Naive thymus-derived CD4-positive, alpha-beta T cell (primary cell): ENCODE results near the gene TAGLN. TPM values are rescaled to one million over a fixed set of nuclear protein-coding genes. Genes with fewer than 3 reads are reported as not detected.
A peak's percentile ranks its signal among the peaks of the same experiment; 100 is the strongest.

Experiments used
- ATAC-seq: fragments of 150-1000 bp; cut with Tn5 transposase; 2 replicates; pipeline ENCODE4 v1.10.0; 2021; ENCODE audit warnings: mild to moderate bottlenecking, moderate library complexity
- CTCF ChIA-PET: fragments of 350-600 bp; sonication (Branson Sonifier 250); formaldehyde crosslinking; loops from one replicate; lab custom pipeline; 2021; ENCODE audit warnings: antibody characterized with exemption; lab: Charles Lee
- POLR2A ChIA-PET: fragments of 350-600 bp; sonication (Branson Sonifier 250); formaldehyde crosslinking; loops from one replicate; lab custom pipeline; 2021; ENCODE audit warnings: antibody characterized with exemption, inconsistent platforms; lab: Charles Lee
- DNase-seq, 9 donors: peaks; one replicate each; pipeline versions ENCODE4 v3.0.0 to v3.0.0-alpha.2; 2020 to 2022; ENCODE audit warnings: mixed read lengths in 1 of 9
- H3K27ac ChIP-seq: one replicate; pipeline ENCODE4 v1.7.0; 2013; ENCODE audit warnings: mild to moderate bottlenecking, low read depth, low read length, moderate library complexity
- H3K27me3 ChIP-seq, 2 donors: one replicate each; pipeline ENCODE4 v1.7.0; 2013; ENCODE audit warnings: low read length in 2 of 2, mild to moderate bottlenecking in 2 of 2, moderate library complexity in 2 of 2; ENCODE audit not compliant: control insufficient read depth in 2 of 2, insufficient read depth in 2 of 2
- H3K36me3 ChIP-seq, 3 experiments: 1 replicate in 2 of 3; 2 replicates in 1 of 3; pipeline ENCODE4 v1.7.0; 2013; ENCODE audit warnings: low read length in 3 of 3, mild to moderate bottlenecking in 3 of 3, moderate library complexity in 1 of 3; ENCODE audit not compliant: insufficient read depth in 3 of 3, control insufficient read depth in 2 of 3
- H3K4me1 ChIP-seq, 2 donors: one replicate each; pipeline ENCODE4 v1.7.0; 2013; ENCODE audit warnings: low read length in 2 of 2, mild to moderate bottlenecking in 2 of 2, moderate library complexity in 1 of 2; ENCODE audit not compliant: control insufficient read depth in 2 of 2, insufficient read depth in 2 of 2
- H3K4me3 ChIP-seq: 2 replicates; pipeline ENCODE4 v1.7.0; 2013; ENCODE audit warnings: mild to moderate bottlenecking, low read length
- H3K9me3 ChIP-seq, 3 experiments: 1 replicate in 2 of 3; 2 replicates in 1 of 3; pipeline ENCODE4 v1.7.0; 2013; ENCODE audit warnings: low read length in 3 of 3; ENCODE audit not compliant: control insufficient read depth in 2 of 3
- H3K27ac Mint-ChIP-seq, 9 donors: one replicate each; pipeline ENCODE4 v1.8.0; 2020 to 2022; ENCODE audit warnings: mixed read lengths in 9 of 9, mild to moderate bottlenecking in 8 of 9, moderate library complexity in 5 of 9, inconsistent platforms in 2 of 9
- H3K27me3 Mint-ChIP-seq, 5 donors: one replicate each; pipeline ENCODE4 v1.8.0; 2021 to 2022; ENCODE audit warnings: mixed read lengths in 5 of 5, mild to moderate bottlenecking in 1 of 5
- H3K36me3 Mint-ChIP-seq, 5 donors: one replicate each; pipeline ENCODE4 v1.8.0; 2020 to 2022; ENCODE audit warnings: mixed read lengths in 5 of 5, mild to moderate bottlenecking in 3 of 5, inconsistent platforms in 1 of 5
- H3K4me1 Mint-ChIP-seq, 7 donors: one replicate each; pipeline ENCODE4 v1.8.0; 2020 to 2022; ENCODE audit warnings: mixed read lengths in 7 of 7, mild to moderate bottlenecking in 3 of 7, inconsistent platforms in 1 of 7
- H3K4me3 Mint-ChIP-seq, 10 donors: one replicate each; pipeline ENCODE4 v1.8.0; 2020 to 2022; ENCODE audit warnings: mild to moderate bottlenecking in 10 of 10, mixed read lengths in 10 of 10, moderate library complexity in 6 of 10, inconsistent platforms in 2 of 10
- H3K9me3 Mint-ChIP-seq, 11 donors: one replicate each; pipeline ENCODE4 v1.8.0; 2020 to 2022; ENCODE audit warnings: mixed read lengths in 11 of 11, mild to moderate bottlenecking in 4 of 11, inconsistent platforms in 1 of 11, moderate library complexity in 1 of 11
- intact Hi-C, 2 donors: fragments of 100-400 bp; cut with micrococcal nuclease; formaldehyde crosslinking; loops; one replicate each; pipeline ENCODE4 v1.15.1; 2023
- polyA plus RNA-seq, 2 donors: library from polyadenylated mRNA; unstranded; fragments of 300-500 nt; fragmentation: Illumina TruSeq; gene quantifications; one replicate each; pipeline ENCODE4 v1.2.3, GENCODE V29; 2021
- total RNA-seq, 6 experiments: library from RNA in 5 of 6; stranded (reverse) in 5 of 6; gene quantifications; 1 replicate in 5 of 6; 2 replicates in 1 of 6; pipeline ENCODE4 v1.2.3 and lab custom pipeline; 2021 to 2026

Gene TAGLN
- total RNA-seq (10 to 100 TPM in 4 of 5 experiments, 1 to 10 TPM in 1; 6.4 to 28.0 (median 18.2) TPM), polyA plus RNA-seq (1 to 10 TPM in 1 of 2 donors, under 1 TPM in 1; 0.32 to 1.0 TPM), total RNA-seq (lab: John Stamatoyannopoulos, UW) (9.3 reads per million, percentile 34 among the genes with 10 or more reads in this experiment)

- ChIA-PET POLR2A (interaction anchor here (1.0 kb wide), 1 partner anchor 15 kb away, joined by 3 read pairs; no protein-coding TSS in a partner anchor), CTCF (interaction anchor here (0.7 kb wide), 1 partner anchor 26 kb away, joined by 5 read pairs; no protein-coding TSS in a partner anchor)
- DNase-seq (no peak), ATAC-seq (no peak)
- Mint-ChIP-seq H3K27me3 (no peaks in the 10 kb centered on the region), H3K4me1 (peaks cover 0 to 8% (median 4%) of the 10 kb centered on the region in 7 donors), H3K9me3 (no peaks in the 10 kb centered on the region), H3K36me3 (peaks cover 0 to 5% (median 0%) of the 10 kb centered on the region in 5 donors), H3K27ac (peak within 1 kb of the TSS in 5 of 9 donors; percentile 41 to 77 (median 44)), H3K4me3 (no peak within 1 kb of the TSS)
- Histone ChIP-seq H3K27ac (no peak within 1 kb of the TSS), H3K4me3 (no peak within 1 kb of the TSS), H3K9me3 (no peaks in the 10 kb centered on the region), H3K36me3 (peaks cover 0 to 40% (median 0%) of the 10 kb centered on the region in 3 experiments), H3K4me1 (no peaks in the 10 kb centered on the region), H3K27me3 (no peaks in the 10 kb centered on the region)
- intact Hi-C loops: no loop called here
Measured at GRCh38 chr11:117199053-117199915, at the start of gene TAGLN. TAGLN (plus strand) TSS chr11:117199370; CDS start chr11:117203014, 3,644 bp downstream.

DNA sequence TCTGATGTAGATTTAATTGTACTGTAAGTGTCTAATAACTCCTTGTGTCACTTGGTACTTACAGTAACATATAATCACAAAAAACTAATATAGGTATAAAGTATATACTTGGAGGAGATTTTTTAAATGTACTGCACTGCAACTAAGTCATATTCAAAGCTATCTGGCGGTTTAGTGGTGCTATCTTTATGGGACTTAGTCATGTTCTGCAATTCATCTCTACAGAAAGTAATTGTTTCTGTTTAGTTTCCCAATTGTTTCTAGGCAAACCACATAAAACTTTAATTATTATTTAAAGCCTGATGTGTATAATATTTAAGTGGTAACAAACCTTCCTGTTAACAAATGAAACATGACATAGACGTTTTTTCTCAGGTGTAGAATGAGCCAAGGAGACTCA lies 47.1 kb upstream of the TAGLN start:
- POLR2A ChIA-PET: no interaction called here
- Histone ChIP-seq H3K27me3 (no peaks in the 10 kb centered on the region), H3K4me3 (no peak overlapping the region), H3K36me3 (peaks cover 0 to 21% (median 3%) of the 10 kb centered on the region in 3 experiments), H3K9me3 (no peaks in the 10 kb centered on the region), H3K27ac (no peak overlapping the region), H3K4me1 (peaks cover 0 to 6% of the 10 kb centered on the region in 2 donors)
- peak overlapping the region in 3 of 9 donors; percentile 53 to 73 (median 62) for H3K27ac Mint-ChIP-seq
- H3K27me3 Mint-ChIP-seq: no peaks in the 10 kb centered on the region
- no peaks in the 10 kb centered on the region for H3K9me3 Mint-ChIP-seq
- intact Hi-C loops: no loop called here
- no peak for DNase-seq
- CTCF ChIA-PET: no interaction called here
- H3K4me1 Mint-ChIP-seq: peaks cover 18 to 74% (median 43%) of the 10 kb centered on the region in 7 donors
- H3K36me3 Mint-ChIP-seq: peaks cover 0 to 9% (median 4%) of the 10 kb centered on the region in 5 donors
- peak overlapping the region in 1 of 10 donors; percentile 7 for H3K4me3 Mint-ChIP-seq
- no peak for ATAC-seq

GRCh38 chr11:117154468-117154867 lies 44.7 kb upstream of the TAGLN start:
- ATAC-seq: no peak

DNA sequence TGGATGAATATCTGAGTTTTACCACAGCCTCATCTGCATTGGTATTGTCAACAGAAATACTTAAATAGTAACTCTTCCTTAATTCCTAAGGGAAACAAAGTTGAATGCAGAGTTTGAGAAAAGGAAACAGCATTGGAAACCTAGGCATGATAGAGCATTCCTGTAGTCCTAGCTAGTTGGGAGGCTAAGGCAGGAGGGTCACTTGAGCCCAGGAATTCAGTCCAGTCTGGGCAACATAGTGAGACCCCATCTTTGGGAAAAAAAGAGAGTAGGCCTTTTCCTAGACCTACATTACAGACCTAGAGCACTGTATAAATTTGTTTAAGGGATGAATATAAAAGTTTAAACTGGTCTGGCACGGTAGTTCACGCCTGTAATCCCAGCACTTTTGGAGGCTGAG lies 41.7 kb upstream of the TAGLN start:
- no peaks in the 10 kb centered on the region for H3K4me1 ChIP-seq
- peaks cover 0 to 10% (median 6%) of the 10 kb centered on the region in 5 donors for H3K36me3 Mint-ChIP-seq
- H3K9me3 ChIP-seq: no peaks in the 10 kb centered on the region
- POLR2A ChIA-PET: interaction anchor here (2.3 kb wide), 1 partner anchor 72 kb away, joined by 7 read pairs; no protein-coding TSS in a partner anchor
- H3K4me1 Mint-ChIP-seq: peaks cover 0 to 38% (median 34%) of the 10 kb centered on the region in 7 donors
- H3K27me3 ChIP-seq: no peaks in the 10 kb centered on the region
- CTCF ChIA-PET: interaction anchor here (0.7 kb wide), 1 partner anchor 26 kb away, joined by 3 read pairs; no protein-coding TSS in a partner anchor
- no peaks in the 10 kb centered on the region for H3K9me3 Mint-ChIP-seq
- peak overlapping the region in 3 of 9 donors; percentile 21 to 42 (median 32) for H3K27ac Mint-ChIP-seq
- DNase-seq: no peak
- no peaks in the 10 kb centered on the region for H3K27me3 Mint-ChIP-seq
- no peak overlapping the region for H3K27ac ChIP-seq
- no peak overlapping the region for H3K4me3 ChIP-seq
- intact Hi-C loops: no loop called here
- ATAC-seq: no peak
- H3K36me3 ChIP-seq: peaks cover 7 to 45% (median 14%) of the 10 kb centered on the region in 3 experiments
- no peak overlapping the region for H3K4me3 Mint-ChIP-seq

More at GRCh38 chr11:117154468-117154867, 44.7 kb upstream of the TAGLN start:
- H3K4me1 ChIP-seq: peaks cover 0 to 6% of the 10 kb centered on the region in 2 donors
- ChIA-PET CTCF (no interaction called here), POLR2A (interaction anchor here (0.7 to 1.5 kb wide), 2 partner anchors 10 to 18 kb away, joined by 5 to 8 read pairs; partner anchors contain the start of gene PAFAH1B2)
- no peak overlapping the region for H3K4me3 Mint-ChIP-seq
- H3K36me3 ChIP-seq: peaks cover 0 to 21% (median 3%) of the 10 kb centered on the region in 3 experiments
- DNase-seq: no peak
- intact Hi-C loops: no loop called here
- no peak overlapping the region for H3K27ac ChIP-seq
- H3K27me3 Mint-ChIP-seq: no peaks in the 10 kb centered on the region
- H3K9me3 ChIP-seq: no peaks in the 10 kb centered on the region
- peaks cover 0 to 9% (median 5%) of the 10 kb centered on the region in 5 donors for H3K36me3 Mint-ChIP-seq
- H3K4me1 Mint-ChIP-seq: peaks cover 5 to 62% (median 47%) of the 10 kb centered on the region in 7 donors
- H3K27ac Mint-ChIP-seq: no peak overlapping the region
- no peaks in the 10 kb centered on the region for H3K27me3 ChIP-seq
- H3K4me3 ChIP-seq: no peak overlapping the region
- no peaks in the 10 kb centered on the region for H3K9me3 Mint-ChIP-seq

DNA sequence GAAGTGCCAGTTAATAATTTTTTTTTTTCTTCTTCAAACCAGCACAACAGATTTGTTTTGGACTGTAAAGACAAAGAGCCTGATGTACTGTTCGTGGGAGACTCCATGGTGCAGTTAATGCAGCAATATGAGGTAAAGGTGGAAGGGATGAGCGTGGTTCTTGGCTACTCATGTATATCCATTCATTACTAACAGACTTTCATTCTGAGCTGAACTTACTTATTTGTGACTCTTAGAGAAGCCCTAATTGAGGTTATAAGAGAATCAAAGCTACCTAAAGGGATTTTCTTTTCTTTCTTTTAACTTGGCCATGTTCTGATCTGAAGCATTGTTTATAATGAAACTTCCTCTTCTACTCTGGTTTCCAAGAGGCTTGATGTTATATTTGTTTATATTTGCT lies 39.3 kb upstream of the TAGLN start:
- peak overlapping the region; percentile 29 for H3K27ac ChIP-seq
- intact Hi-C loops: loop anchor here in 1 of 2 donors (2.0 kb wide), 1 partner anchor 13 kb away; no protein-coding TSS in a partner anchor
- peaks cover 0 to 30% (median 22%) of the 10 kb centered on the region in 7 donors for H3K4me1 Mint-ChIP-seq
- DNase-seq (no peak), ATAC-seq (no peak)
- peaks cover 11 to 55% (median 12%) of the 10 kb centered on the region in 3 experiments for H3K36me3 ChIP-seq
- H3K9me3 Mint-ChIP-seq: no peaks in the 10 kb centered on the region
- H3K27me3 Mint-ChIP-seq: no peaks in the 10 kb centered on the region
- ChIA-PET POLR2A (no interaction called here), CTCF (no interaction called here)
- no peaks in the 10 kb centered on the region for H3K9me3 ChIP-seq
- peaks cover 0 to 22% (median 10%) of the 10 kb centered on the region in 5 donors for H3K36me3 Mint-ChIP-seq
- no peak overlapping the region for H3K4me3 ChIP-seq
- H3K27me3 ChIP-seq: no peaks in the 10 kb centered on the region
- H3K4me3 Mint-ChIP-seq: no peak overlapping the region
- peak overlapping the region in 4 of 9 donors; percentile 33 to 64 (median 40) for H3K27ac Mint-ChIP-seq
- H3K4me1 ChIP-seq: no peaks in the 10 kb centered on the region

DNA sequence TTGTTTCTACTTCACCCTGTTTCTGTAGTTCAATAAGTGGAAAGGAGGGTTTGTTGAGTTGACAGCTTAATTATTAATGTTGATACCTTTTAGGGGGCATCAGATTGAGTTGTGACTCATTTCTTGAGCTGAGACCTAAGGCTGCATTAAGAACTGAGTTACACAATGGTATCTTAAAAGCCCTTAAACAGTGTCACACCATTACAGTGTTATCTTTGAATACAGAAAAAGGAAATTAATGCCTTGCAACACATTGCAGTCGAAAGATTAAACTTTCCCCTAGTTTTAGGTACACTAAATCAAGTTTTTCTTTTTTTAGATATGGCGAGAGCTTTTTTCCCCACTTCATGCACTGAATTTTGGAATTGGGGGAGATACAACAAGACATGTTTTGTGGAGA lies 38.3 kb upstream of the TAGLN start:
- H3K9me3 Mint-ChIP-seq: no peaks in the 10 kb centered on the region
- peaks cover 0 to 26% (median 14%) of the 10 kb centered on the region in 5 donors for H3K36me3 Mint-ChIP-seq
- ATAC-seq (no peak), DNase-seq (no peak)
- H3K27ac Mint-ChIP-seq: peak overlapping the region in 3 of 9 donors; percentile 42 to 67 (median 56)
- Histone ChIP-seq H3K4me3 (no peak overlapping the region), H3K36me3 (peaks cover 11 to 58% (median 12%) of the 10 kb centered on the region in 3 experiments), H3K4me1 (no peaks in the 10 kb centered on the region), H3K27ac (no peak overlapping the region), H3K27me3 (no peaks in the 10 kb centered on the region), H3K9me3 (no peaks in the 10 kb centered on the region)
- no peak overlapping the region for H3K4me3 Mint-ChIP-seq
- peaks cover 4 to 25% (median 18%) of the 10 kb centered on the region in 7 donors for H3K4me1 Mint-ChIP-seq
- CTCF ChIA-PET: interaction anchor here (0.6 kb wide), 1 partner anchor 21 kb away, joined by 3 read pairs; no protein-coding TSS in a partner anchor
- intact Hi-C loops: no loop called here
- no peaks in the 10 kb centered on the region for H3K27me3 Mint-ChIP-seq
- POLR2A ChIA-PET: interaction anchor here (1.4 kb wide), 1 partner anchor 12 kb away, joined by 3 read pairs; no protein-coding TSS in a partner anchor
